CD4-positive, alpha-beta T cell treated with Interleukin-2 at 100 ng/mL for 4 hours (primary cell): ENCODE data around the gene SULF2.

Source experiments
- DNase-seq: peaks from one replicate; pipeline ENCODE4 v3.0.0-alpha.2; 2020; ENCODE audit warnings: low spot score

SULF2 gene

DNA sequence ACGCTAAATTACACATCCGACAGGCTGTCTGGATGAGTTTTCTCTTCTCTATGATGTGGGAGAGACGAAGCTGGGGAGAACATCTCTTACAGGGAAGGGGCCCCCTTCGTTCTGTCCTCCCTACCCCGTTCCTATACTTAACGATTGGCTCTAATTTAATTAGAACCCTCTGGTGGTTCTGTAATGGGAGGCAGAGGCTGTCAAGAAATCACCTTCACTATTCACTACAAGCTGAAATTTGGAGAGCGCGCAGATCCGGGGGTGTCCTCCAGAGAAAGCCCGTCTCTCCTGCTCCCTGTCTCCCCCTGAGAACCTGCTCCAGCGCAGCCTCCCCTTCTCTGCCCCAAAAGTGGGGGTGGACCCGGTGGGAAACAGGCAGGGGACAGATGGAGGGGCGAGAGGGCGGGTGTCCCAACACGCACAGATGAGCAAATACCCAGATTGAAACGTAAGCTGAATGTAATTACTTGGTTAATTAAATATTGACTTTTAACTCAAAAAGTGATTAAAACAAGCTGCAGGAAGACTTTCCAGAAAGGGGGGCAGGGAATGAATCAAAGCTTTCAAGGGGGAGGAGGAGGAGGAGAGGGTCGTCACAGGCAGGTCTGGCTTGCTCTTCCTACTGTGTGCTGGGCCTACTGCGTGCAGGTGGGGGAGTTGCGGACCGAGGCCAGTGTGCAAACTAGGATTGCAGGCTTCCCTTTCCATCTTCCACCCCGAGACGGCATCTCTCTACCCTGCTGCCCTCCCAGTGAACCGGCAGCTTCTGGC lies 1.3 kb downstream of the SULF2 start:
- no peak for DNase-seq

DNA sequence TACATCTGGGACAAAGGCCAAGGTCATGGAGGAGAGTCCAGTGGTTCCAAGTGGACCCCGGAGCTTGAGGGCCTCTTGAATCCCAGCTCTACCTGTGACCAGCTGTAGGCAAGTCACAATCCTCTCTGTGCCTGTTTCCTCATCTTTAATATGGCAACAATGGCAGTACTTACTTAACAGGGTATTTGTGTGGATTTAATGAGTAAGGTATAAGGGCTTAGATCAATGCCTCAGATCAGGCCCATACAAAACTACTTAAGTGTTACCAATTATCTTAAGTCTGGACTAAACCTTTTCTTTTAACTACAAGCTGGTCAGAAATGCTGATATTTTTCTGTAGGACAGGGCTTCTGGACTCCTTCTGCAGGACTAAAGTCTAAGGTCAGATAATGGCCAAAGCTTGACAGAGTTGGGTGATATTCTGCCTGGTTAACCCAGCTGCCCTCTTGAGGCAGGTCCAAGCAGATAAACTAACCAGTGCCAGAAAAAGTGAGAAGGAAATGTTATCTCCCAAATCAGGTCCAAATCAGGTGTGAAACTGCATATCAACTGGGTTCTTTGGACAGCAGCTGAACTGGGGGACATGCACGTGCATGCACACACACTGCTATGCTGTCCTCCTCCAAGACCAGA lies 2.2 kb downstream of the SULF2 start:
- no peak for DNase-seq

DNA sequence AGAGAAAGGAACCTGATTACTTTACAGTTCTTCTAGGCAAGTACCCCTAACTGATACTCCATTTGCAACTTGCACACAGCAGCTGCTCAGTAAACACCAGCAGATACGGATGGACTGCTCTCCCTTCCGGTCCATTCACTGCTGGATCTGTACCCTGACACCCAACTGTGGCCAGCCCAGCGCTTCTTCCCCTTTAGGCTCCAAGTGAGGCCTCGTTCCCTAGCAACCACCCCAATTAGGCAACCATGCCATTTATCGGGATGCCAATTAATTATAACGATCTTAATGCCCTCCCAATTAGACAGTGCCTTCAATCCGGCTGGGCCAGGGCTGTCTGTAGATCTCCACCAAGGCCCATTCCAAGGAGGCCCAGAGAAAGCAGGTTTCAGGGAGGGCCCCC lies 3.2 kb downstream of the SULF2 start:
- no peak for DNase-seq

DNA sequence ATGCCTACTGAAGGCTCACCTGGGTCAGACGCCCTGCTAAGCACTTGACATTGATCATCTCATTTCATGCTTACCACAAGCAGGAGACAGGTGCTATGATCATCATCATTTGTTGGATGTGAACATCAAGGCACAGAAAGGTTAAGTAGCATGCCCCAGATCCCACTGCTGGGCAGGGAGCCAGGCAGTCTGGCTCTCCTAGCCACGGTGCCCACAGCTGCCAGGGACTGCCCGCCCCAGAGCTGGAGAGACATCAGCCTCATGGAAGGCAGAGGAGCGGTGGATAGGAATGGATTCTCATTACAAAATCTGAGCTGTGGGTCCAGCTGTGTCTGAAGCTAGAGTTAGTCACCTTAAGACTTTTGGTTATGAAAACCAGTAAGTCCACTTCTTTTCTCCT lies 3.6 kb downstream of the SULF2 start:
- no peak for DNase-seq

DNA sequence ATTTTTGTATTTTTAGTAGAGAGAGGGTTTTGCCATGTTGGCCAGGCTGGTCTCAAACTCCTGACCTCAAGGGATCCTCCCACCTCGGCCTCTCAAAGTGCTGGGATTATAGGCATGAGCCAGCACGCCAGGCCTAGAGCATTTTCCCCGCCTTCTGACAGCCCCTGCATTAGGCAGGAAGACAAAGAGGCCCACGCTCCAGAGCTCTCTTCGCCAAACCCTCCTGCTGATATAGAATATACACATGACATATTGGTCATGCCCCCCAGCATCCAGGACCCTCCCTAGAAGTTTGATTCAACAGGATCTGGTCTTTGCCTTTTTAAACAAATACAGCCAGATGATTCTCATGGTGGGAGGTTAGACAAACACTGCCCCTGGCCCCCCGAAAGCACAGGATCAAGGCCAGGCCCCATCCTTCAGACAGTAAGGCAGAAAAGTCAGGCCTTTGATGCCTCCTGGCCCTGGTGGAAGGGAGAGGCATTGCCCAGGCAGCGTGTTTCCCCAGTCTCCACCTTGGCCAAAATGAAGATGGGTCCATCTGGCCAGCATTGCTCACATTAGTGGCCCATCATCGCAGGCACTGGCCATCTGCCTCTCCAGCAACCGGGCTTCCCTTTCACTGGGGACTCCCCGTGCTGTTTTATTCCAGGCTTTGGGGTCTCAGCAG lies 4.4 kb downstream of the SULF2 start:
- DNase-seq = no peak

DNA sequence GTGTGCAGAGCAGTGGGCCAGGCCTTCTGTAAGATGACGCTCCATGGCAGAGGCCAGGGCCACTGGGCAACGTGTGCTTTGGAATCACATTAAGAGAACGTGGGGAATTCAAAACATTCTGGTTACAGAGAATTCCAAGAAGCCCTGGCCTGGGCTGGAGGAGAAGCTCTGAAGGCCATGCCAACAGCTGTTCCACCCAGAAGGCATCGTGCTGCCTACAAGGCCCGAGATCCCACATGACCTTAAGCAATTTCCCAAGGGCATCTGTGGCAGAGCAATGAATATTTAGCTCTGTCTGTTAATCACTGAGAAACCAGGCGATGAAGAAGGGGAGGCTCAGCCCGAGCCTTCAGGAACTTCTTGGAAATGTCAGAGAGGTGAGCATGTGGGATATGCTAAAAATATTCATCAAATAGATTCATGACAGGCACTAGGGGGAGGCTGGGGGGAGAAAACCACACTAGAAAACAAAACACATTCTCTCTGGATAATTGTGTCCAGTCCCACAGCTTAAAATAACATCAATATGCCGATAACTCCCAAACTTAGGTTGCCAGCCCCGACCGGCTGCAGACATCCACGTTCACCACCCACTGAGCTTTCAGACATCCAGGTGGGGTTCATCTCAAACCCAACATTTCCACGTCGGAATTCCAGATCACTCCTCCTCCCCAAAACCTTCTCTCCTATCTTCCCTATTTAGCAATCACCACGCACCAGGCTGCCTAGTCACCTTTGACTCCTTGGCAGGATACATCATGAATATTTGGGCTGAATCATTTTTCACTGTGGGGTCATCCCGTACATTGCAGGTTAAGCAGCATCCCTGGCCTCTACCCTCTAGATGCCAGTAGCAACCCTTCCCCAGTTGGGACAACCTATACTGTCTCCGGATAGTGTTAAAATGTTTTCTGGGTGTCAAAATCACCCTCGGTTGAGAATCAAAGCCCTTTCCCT lies 6.6 kb downstream of the SULF2 start:
- DNase-seq = no peak

DNA sequence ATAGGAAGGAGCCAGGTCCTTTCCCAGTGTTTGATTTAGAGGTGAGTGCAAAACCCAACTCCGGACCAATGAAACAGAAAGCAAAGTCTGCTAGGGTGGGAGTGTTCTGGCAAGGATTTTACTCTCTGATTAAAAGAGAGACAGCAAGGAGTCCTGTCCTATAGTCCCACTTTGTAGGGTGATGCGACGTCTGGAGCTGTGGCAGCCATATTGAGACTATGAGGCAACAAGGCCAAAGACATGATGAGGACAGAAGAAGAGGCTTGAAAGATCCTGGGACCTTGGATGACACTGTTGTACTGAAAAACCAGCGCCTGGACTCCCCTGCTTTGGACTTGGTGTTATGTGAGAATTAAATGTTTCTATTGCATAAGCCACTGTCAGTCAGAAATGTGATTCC lies 8.1 kb downstream of the SULF2 start:
- DNase-seq = no peak

DNA sequence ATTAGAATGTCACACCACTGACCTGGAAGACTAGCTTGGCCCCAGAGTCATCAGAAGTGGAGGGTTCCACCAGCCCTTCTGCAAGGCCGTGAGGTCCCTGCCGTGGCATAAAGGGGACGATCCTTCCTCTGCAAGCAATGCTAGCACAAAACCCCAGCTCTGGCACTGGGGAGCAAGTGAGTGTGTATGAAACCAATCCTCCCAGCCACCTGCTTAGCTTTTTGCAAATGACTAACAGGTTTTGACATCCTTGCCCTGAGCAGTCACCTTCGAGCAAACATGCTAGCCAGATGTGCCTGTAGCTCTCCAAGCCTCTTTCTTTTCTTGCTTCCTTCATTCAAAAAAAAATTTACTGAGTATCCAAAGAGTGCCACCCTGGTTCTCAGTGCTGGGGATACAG lies 8.6 kb downstream of the SULF2 start:
- DNase-seq = no peak

DNA sequence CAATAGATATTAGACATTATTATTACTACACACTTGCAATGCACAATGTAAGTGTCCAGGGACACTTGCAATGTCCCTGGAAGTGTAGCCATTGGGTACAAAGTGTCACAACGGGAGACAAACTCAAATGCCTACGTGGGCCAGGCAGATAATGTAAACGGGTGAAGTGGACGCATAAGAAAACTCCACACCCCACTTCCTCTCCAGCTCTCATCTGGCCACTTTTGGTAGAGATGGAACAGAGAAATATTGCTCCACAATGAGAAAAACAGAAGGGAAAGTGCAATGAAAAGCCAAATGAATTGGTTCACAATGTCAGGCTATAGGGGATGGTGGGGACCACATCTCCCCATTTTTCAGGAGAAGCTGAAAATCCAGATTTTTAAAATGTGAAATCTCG lies 9.4 kb downstream of the SULF2 start:
- DNase-seq = no peak

DNA sequence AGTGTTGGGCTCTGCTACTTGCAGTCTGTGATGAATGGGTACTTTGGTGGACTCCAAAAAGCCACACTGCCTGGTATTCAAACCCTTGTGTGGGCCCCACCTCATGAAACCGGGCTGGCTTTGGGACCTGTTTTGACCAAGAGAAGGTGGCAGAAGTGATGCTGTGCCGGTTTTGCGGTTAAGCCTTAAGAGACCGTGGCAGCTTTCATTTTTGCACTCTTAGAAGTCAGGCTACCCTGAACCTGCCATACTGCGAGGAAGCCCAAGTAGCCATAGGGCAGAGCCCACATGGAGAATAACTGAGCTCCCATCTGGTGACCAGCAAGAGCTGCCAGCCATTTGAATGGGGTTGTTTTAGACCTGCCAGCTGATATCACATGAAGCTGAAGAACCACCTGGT lies 10.2 kb downstream of the SULF2 start:
- DNase-seq = no peak

DNA sequence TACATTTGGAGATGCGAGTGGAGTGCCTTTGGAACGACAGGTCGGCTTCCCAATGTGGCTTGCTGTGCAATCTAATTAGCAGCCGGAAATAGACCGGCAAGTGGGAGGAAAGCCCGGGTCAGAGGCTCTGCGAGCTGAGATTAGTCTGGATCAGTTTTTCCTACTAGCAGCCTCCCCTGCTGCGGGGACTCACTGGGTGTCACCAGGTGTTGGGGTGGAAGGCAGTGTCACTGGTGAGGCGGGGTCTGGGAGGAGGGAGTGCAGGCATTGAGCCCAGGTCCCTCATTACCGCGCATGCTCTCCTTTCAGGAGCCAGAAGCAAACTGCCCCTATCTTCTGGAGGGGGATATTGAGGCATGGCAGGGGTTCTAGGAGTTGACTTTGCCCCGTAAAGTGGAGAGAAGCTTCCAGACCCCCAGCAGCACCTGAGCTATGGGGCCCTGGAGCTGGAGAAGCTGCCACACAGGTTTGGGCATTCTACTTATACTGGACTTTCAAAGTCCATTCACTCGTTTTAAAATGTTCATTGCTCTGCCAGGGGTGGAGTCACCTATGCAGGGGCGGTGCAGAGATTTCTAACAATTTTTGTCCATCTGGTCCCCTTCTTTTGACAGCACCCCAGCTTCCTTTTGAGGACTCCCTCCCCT lies 11.0 kb downstream of the SULF2 start:
- no peak for DNase-seq

DNA sequence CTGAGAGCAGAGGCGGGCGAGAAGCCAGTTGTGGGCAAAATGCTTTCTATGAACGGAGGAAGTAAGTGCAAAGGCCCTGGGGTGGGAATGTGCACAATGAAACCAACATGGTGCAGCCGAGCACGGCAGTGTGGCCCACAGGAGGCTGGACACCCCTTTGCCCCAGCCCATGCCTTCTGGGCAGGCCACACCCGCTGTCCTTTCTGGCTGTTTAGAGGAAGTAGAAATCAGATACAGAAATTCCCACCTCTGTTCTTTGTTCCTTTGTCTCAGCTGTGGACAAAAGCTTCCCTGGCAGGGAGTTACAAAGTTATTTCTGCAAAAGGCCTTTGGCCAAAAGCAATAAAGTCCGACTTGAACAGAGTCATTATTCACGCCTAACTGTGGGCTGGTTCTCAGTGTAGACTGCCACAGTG lies 11.9 kb downstream of the SULF2 start:
- DNase-seq = no peak

DNA sequence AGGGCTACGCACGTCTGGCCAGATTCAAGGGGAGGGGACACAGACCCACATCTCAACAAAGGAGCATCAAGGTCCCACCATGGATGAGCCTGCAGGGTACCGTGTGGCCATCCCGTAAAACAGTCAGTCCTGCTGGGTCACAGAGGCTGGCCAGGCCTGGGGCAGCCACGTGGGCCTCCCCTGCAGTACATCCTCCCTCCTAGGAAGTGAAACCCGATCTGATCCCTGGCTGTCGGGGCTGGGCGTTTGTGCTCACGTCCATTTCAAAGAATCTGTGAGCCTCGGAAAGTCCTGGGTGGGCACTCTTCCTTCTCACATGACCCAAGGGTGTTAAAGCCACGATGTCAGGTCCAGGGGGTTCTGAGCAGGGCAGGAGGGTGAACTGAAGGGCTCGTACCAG lies 14.3 kb downstream of the SULF2 start:
- DNase-seq = no peak

DNA sequence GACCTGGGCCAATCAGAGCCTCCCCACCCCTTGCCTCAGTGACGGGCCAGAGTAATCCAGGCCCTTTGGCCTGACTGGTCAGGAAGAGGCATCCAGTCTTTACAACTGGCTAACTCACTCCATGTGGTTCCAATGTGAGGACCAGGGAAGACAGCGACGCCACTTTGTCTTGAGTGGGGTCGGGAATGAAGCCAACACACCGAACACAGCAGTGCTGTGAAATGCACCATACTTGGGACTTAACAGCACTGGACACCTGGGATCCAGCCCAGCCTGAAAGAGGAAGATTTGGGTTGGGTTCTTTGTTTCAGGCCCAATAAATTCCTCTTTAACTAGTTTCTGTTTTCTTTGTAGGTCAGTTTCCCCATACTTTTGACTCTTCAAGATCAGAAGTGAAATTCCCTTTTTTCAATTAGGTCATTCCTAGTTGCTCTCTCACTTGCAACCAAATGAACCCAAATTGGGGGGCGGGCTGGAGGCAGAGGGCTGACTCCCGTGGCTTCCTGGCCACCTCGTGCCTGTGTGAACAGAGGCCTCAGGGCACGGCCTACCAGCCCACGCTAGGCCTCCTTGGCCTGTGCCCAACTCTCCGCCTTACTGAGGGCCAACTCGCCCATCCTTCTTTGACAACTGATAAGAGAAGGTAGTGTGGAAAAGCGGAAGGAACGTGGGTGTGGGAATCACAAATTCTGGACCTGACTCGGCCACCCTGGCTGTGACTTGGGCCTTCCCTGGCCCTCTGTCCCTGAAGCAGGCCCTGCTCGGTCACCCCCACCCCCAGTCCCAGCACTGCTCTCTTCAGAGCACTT lies 17.1 kb downstream of the SULF2 start:
- DNase-seq = no peak

DNA sequence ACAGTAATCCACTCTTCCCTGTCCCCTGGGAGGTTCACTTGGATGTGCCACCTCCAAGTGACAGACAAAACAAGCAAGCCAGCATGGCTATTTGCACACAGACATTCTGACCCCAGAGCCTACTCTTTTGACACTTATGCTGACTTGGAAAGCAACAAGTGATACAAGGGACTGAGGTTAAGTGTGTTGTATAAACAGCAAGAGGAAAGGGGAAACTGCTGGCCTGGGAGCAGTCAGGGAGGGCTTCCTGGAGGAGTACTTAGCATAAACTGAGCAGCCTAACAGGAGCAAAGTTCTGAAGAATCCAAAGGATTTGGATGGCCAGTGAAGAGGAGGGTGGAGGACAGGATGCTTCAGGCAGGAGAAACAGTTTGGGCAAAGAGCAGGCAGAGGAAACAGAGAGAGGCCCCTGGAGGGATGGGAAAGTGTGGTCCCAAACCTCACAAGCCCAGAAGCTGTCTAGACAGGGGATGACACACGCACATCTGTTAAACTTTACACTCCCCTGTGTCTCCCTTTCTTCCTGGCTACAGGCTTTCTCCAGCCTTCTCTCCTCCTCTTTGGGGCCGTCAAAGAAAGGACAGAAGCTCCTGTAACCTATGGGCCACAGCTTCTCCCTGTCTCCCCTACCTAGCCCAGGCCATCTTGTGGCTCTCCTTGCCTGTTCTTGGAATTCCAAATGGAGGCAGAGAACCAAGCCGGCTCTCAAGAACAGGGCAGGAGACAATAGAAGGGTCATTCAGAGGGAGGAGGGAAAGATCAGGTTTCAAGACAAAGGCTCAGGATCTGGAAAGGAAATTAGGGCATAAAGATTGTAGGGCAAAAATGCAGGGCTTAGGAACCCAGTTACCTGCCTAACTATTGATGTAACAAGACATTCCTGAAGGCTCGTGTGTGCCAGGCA lies 19.3 kb downstream of the SULF2 start:
- no peak for DNase-seq

DNA sequence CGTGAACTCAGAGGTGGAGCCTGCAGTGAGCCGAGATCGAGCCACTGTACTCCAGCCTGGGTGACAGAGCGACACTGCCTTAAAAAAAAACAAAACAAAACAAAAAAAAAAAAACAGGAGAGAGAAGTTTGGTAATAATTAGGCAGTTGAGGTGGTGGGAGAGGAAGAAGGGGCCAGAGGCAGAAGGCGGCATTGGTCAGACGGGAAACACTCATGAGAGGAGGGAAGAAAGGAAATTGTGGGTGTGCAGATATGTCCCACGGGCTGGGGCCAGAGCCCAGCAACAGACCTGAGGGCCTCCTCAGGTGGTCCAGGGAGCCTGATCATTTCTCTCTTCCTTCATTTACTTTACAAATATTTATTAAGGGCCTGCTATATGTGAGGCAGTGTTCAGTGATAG lies 20.0 kb downstream of the SULF2 start:
- no peak for DNase-seq

DNA sequence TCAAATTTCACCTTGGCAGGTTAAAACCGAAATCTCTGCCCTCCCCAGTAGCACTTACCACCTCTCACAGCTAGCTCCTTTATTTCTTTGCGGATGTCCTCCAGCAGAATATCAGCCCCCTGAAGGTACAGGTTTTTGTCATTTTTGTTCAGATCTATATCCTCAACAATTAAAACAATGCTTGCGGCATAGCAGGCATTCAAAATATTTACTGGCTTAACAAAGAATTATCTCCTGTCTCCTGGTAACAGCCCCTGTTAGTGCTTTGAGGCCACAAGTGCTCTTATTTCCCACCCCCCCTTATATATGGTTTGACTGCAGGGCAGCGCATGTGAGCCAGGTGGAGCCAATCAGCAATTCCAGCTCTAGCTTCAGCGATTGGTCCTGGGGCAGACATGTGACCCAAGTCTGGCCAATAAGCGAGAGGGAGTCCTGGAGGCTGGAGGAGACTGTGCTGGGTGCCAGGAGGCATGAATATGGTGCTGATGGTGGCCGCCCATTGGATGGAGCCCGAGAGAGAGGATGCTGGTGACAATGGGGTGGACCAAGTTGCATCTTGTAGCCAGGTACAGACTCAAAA lies 21.0 kb downstream of the SULF2 start:
- DNase-seq = no peak

DNA sequence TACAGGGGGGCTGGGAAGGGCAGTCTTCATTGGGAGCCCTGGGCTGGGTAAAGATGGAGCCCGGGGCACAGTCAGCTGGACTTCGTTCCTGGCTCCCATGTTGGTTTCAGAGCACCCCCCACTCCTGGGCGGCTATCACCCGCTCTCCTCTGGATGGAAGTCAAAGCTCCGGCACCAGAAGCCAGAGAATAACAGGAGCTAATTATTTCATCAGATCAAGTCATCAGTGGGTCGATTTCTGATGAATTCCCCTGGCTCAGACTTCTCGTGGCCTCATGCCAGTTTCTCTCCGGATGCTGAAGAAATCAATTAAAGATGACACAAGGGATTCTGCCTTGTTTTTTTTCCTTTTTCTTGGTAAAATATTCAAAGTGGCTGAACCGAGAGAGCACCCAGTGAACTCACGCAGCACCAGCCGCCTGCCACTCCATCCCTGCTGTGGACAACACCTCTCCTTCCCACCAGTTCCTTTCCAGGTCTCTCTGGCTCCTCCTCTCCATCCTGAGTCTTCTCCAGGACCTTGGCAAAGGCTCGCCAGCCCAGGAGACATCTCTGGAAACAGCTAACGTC lies 22.5 kb downstream of the SULF2 start:
- no peak for DNase-seq

DNA sequence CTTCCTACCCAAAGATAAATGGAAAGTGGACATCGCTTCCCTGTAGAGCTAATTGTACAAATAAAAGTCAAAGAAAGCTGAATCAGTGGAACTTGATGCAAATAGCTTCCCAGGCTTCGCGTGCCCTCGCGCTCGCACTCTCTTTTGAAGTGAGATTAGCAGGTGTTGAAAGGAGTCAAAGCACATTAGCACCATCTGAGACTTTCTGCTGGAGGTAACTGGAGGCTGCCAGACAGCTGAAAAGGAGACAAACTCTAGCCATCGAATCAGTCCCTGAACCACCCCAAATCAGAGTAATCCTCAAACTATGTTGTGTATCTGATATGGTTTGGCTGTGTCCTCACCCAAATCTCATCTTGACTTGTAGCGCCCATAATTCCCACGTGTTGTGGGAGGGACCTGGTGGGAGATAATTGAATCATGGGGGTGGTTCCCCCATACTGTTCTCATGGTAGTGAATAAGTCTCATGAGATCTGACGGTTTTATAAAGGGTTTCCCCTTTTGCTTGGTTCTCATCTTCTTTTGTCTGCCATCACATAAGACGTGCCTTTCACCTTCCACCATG lies 23.7 kb downstream of the SULF2 start:
- DNase-seq = no peak
